Measurements from ENCODE around the gene PLCB3.

Gene PLCB3

DNA sequence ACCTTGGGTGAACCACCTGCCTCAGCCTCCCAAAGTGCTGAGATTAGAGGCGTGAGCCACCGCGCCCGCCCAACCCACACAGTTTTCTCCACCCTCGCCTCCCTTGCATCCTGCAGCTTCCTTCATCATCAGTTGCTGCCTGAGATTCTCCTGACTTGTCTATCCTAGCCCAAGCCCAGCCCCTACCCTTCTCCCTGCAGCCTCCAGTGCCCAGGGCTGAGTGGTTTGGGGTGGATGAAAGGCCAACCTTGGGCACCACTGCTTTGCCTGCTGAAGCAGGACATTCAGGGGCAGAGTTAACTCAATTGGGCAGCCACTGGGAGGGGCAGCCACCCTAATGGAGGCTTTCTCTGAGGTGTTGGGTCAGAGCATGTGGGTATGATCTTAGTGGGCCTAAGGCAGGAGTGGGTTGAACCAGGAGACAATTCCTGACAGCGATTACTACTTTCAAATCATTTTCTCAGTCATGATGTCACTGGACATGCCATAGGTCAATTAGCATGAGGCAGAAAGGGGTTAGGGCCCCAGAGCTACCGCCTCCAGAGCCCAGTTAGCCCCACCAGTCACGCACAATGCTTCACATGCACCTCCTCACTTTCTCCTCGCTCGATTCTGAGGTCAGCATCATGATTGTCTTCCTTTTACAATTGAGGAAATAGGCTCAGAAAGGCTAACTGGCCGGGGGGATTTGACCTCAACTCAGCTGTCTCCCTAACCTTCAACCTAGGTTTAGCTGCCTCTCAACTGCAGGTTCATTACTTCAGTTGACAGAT, 11.5 kb upstream of the PLCB3 start:
- in situ Hi-C loops (cut with HindIII; ENCODE audit: low sequenced_read_pairs): no loop called here
- H3K4me3 ChIP-seq (ENCODE audit: low read depth, low read length): peak overlapping the region; percentile 92
- TF ChIP-seq, protein P1, sequence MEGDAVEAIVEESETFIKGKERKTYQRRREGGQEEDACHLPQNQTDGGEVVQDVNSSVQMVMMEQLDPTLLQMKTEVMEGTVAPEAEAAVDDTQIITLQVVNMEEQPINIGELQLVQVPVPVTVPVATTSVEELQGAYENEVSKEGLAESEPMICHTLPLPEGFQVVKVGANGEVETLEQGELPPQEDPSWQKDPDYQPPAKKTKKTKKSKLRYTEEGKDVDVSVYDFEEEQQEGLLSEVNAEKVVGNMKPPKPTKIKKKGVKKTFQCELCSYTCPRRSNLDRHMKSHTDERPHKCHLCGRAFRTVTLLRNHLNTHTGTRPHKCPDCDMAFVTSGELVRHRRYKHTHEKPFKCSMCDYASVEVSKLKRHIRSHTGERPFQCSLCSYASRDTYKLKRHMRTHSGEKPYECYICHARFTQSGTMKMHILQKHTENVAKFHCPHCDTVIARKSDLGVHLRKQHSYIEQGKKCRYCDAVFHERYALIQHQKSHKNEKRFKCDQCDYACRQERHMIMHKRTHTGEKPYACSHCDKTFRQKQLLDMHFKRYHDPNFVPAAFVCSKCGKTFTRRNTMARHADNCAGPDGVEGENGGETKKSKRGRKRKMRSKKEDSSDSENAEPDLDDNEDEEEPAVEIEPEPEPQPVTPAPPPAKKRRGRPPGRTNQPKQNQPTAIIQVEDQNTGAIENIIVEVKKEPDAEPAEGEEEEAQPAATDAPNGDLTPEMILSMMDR (IDR thresholded peaks at IDR 0.05; ENCODE audit: low read depth, low read length, missing control alignments): no peak
- DNase-seq (ENCODE audit: low read depth): no peak

DNA sequence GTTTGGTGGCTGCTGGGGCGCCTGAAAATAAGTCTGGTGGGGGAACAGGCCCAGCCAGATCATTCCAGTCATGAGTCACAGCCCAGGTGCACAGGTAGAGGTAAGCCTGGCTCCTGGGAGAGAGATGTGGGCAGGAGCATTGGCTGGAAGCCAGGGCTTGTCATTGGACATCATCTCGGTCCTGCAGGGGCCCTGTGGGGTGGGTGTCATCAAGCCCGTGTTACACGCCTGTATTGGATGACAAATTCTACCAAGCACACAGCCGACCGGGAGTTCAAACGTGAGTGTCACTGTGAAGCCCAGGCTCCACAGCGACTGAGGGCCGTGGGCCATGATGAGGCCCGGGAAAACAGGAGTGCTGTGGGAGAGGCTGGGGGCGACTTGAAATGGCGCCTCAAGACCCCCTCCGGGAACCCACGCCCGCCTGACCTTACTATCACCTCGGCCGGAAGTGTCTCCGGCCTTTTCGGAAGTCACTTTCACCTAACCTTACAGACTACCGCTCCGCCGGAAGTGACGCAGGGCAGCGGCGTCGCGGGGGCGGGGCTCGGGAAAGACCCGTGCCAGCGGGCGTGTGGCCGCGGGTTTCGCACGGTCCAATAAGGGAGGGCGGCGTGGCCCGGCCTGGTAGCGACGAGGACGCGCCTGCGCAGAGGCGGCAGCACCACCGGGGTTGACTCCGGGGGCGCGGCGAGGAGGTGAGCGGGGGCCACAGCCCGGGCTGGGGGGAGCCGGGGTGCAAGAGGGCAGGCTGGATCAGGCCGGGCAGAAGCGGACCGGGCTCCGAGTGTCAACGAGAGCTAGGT, 10.7 kb upstream of the PLCB3 start, which contains the start of gene FKBP2:
Gene FKBP2, plus strand, starts transcription at position 661 of the 806 bp plus-strand sequence. CDS start 1,293 bp downstream, outside the sequence.
- in situ Hi-C loops (cut with HindIII; ENCODE audit: low sequenced_read_pairs): no loop called here
- H3K4me3 ChIP-seq (ENCODE audit: low read depth, low read length): peak within 1 kb of the TSS; percentile 92
- TF ChIP-seq, protein P1 (IDR thresholded peaks at IDR 0.05; ENCODE audit: low read depth, low read length, missing control alignments): no peak
- peak; percentile 92 for DNase-seq (ENCODE audit: low read depth)

GRCh38 chr11:64241241-64241490, 10.2 kb upstream of the PLCB3 start:
- TF ChIP-seq, protein P1 (IDR thresholded peaks at IDR 0.05; ENCODE audit: low read depth, low read length, missing control alignments): no peak

GRCh38 chr11:64241491-64242374, 9.6 kb upstream of the PLCB3 start:
- peak overlapping the region; percentile 92 for H3K4me3 ChIP-seq (ENCODE audit: low read depth, low read length)
- in situ Hi-C loops (cut with HindIII; ENCODE audit: low sequenced_read_pairs): no loop called here
- no peak for DNase-seq (ENCODE audit: low read depth)
- TF ChIP-seq, protein P1 (IDR thresholded peaks at IDR 0.05; ENCODE audit: low read depth, low read length, missing control alignments): no peak

More at GRCh38 chr11:64241241-64241490, 10.2 kb upstream of the PLCB3 start:
- H3K4me3 ChIP-seq (ENCODE audit: low read depth, low read length): peak overlapping the region; percentile 92
- in situ Hi-C loops (cut with HindIII; ENCODE audit: low sequenced_read_pairs): no loop called here
- DNase-seq (ENCODE audit: low read depth): peak; percentile 97

- DNase-seq (ENCODE audit: low read depth): no peak
- TF ChIP-seq, protein P1 (IDR thresholded peaks at IDR 0.05; ENCODE audit: low read depth, low read length, missing control alignments): no peak
- H3K4me3 ChIP-seq (ENCODE audit: low read depth, low read length): no peak overlapping the region
- in situ Hi-C loops (cut with HindIII; ENCODE audit: low sequenced_read_pairs): no loop called here
Measured at GRCh38 chr11:64243236-64243854, 8.0 kb upstream of the PLCB3 start.

- DNase-seq (ENCODE audit: low read depth): no peak
- TF ChIP-seq, protein P1 (IDR thresholded peaks at IDR 0.05; ENCODE audit: low read depth, low read length, missing control alignments): no peak
- in situ Hi-C loops (cut with HindIII; ENCODE audit: low sequenced_read_pairs): no loop called here
- H3K4me3 ChIP-seq (ENCODE audit: low read depth, low read length): no peak overlapping the region
Measured at GRCh38 chr11:64244107-64244506, 7.2 kb upstream of the PLCB3 start.
